ENCODE results near the gene CRTAP.

DNA sequence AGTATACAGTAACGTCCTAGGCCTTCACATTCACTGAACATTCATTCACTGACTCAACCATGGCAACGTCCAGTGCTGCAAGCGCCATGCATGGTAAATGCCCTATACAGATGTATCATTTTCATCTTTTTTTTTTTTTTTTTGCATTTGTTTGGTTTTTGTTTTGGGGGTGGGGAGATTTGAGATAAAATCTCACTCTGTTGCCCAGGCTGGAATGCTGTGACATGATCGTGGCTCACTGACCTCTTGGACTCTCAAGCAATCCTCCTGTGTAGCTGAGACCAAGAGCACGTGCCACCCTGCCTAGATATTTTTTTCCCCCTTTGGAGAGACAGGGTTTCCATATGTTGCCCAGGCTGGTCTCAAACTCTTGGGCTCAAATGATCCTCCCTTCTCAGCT, 67.4 kb downstream of the CRTAP start:
- TF ChIP-seq, protein P1, sequence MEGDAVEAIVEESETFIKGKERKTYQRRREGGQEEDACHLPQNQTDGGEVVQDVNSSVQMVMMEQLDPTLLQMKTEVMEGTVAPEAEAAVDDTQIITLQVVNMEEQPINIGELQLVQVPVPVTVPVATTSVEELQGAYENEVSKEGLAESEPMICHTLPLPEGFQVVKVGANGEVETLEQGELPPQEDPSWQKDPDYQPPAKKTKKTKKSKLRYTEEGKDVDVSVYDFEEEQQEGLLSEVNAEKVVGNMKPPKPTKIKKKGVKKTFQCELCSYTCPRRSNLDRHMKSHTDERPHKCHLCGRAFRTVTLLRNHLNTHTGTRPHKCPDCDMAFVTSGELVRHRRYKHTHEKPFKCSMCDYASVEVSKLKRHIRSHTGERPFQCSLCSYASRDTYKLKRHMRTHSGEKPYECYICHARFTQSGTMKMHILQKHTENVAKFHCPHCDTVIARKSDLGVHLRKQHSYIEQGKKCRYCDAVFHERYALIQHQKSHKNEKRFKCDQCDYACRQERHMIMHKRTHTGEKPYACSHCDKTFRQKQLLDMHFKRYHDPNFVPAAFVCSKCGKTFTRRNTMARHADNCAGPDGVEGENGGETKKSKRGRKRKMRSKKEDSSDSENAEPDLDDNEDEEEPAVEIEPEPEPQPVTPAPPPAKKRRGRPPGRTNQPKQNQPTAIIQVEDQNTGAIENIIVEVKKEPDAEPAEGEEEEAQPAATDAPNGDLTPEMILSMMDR (IDR thresholded peaks at IDR 0.05): no peak
- no peak for TF ChIP-seq POLR2A (IDR thresholded peaks at IDR 0.05)
